ENCODE results near the gene NUDT12.

NUDT12 gene

GRCh38 chr5:103601314-103601713 lies 38.7 kb upstream of the NUDT12 start (continued):
- no peak for TF ChIP-seq ZNF404 (tag by site-specific recombination; IDR thresholded peaks at IDR 0.05)
- no peak for TF ChIP-seq ZNF140 (tag by site-specific recombination; IDR thresholded peaks at IDR 0.05)
- TF ChIP-seq ZNF692 (tag by site-specific recombination; IDR thresholded peaks at IDR 0.05): no peak
- TF ChIP-seq ZBTB26 (tag by site-specific recombination; optimal IDR thresholded peaks at IDR 0.05): no peak
- no peak for TF ChIP-seq ZFP41 (tag by site-specific recombination; IDR thresholded peaks at IDR 0.05; ENCODE audit: borderline replicate concordance)

GRCh38 chr5:103600086-103600485 lies 37.5 kb upstream of the NUDT12 start:
- TF ChIP-seq ZNF571 (tag by site-specific recombination; IDR thresholded peaks at IDR 0.05) (no peak), ZNF560 (tag by site-specific recombination; IDR thresholded peaks at IDR 0.05; ENCODE audit: borderline replicate concordance) (no peak)
- ChIA-PET POLR2A (no interaction called here), CTCF (no interaction called here)
- Histone ChIP-seq H3K4me3 (ENCODE audit: low read depth, low read length) (no peak overlapping the region), H3K36me3 (ENCODE audit: control insufficient read depth in 2 of 2, insufficient read depth in 1 of 2, low read length in 2 of 2) (no peaks in the 10 kb centered on the region), H3K27ac (ENCODE audit: extremely low read depth, low read depth, low read length) (no peak overlapping the region), H3K9me3 (ENCODE audit: control insufficient read depth, insufficient read depth, low read depth, low read length) (no peaks in the 10 kb centered on the region), H3K4me1 (ENCODE audit: control insufficient read depth, insufficient read depth, low read length) (no peaks in the 10 kb centered on the region)

- Histone ChIP-seq H3K4me1 (ENCODE audit: control insufficient read depth, insufficient read depth, low read length) (no peaks in the 10 kb centered on the region), H3K27ac (ENCODE audit: extremely low read depth, low read depth, low read length) (no peak overlapping the region), H3K9me3 (ENCODE audit: control insufficient read depth, insufficient read depth, low read depth, low read length) (no peaks in the 10 kb centered on the region), H3K36me3 (ENCODE audit: control insufficient read depth in 2 of 2, insufficient read depth in 1 of 2, low read length in 2 of 2) (no peaks in the 10 kb centered on the region), H3K4me3 (ENCODE audit: low read depth, low read length) (no peak overlapping the region)
- ChIA-PET CTCF (interaction anchor here (0.8 kb wide), 1 partner anchor 12 kb away, joined by 3 read pairs; no protein-coding TSS in a partner anchor), POLR2A (no interaction called here)
- TF ChIP-seq ZNF433 (tag by site-specific recombination; IDR thresholded peaks at IDR 0.05; ENCODE audit: low read depth) (no peak), ZNF391 (tag by site-specific recombination; IDR thresholded peaks at IDR 0.05; ENCODE audit: borderline replicate concordance, low read depth) (no peak), ZBTB44 (tag by site-specific recombination; IDR thresholded peaks at IDR 0.05) (no peak), ZFP69B (tag by site-specific recombination; IDR thresholded peaks at IDR 0.05) (no peak), ZNF10 (tag by site-specific recombination; IDR thresholded peaks at IDR 0.05) (no peak), RBAK (tag by site-specific recombination; IDR thresholded peaks at IDR 0.05) (no peak)
Measured at GRCh38 chr5:103598997-103599566, 36.5 kb upstream of the NUDT12 start.

- H3K4me1 ChIP-seq (ENCODE audit: control insufficient read depth, insufficient read depth, low read length): no peaks in the 10 kb centered on the region
- ChIA-PET POLR2A (no interaction called here), CTCF (no interaction called here)
- no peaks in the 10 kb centered on the region for H3K36me3 ChIP-seq (ENCODE audit: control insufficient read depth in 2 of 2, insufficient read depth in 1 of 2, low read length in 2 of 2)
- H3K9me3 ChIP-seq (ENCODE audit: control insufficient read depth, insufficient read depth, low read depth, low read length): no peaks in the 10 kb centered on the region
- H3K4me3 ChIP-seq (ENCODE audit: low read depth, low read length): no peak overlapping the region
- H3K27ac ChIP-seq (ENCODE audit: extremely low read depth, low read depth, low read length): no peak overlapping the region
- TF ChIP-seq ZNF513 (tag by site-specific recombination; IDR thresholded peaks at IDR 0.05) (no peak), ZNF529 (tag by site-specific recombination; IDR thresholded peaks at IDR 0.05; ENCODE audit: insufficient replicate concordance) (no peak), ZBTB17 (tag by site-specific recombination; IDR thresholded peaks at IDR 0.05) (no peak), BCL11A (tag by site-specific recombination; IDR thresholded peaks at IDR 0.05; ENCODE audit: low read depth) (no peak), ZNF18 (tag by site-specific recombination; IDR thresholded peaks at IDR 0.05) (no peak), ZNF221 (tag by site-specific recombination; IDR thresholded peaks at IDR 0.05; ENCODE audit: borderline replicate concordance) (no peak), ZNF704 (tag by site-specific recombination; IDR thresholded peaks at IDR 0.05) (no peak)
Measured at GRCh38 chr5:103590221-103590620, 27.6 kb upstream of the NUDT12 start.
